Colonic mucosa (tissue), 4 donors: ENCODE data around the gene G2E3. TPM values are rescaled to one million over a fixed set of nuclear protein-coding genes. Genes with fewer than 3 reads are reported as not detected.
"Not testable (repeated sequence)": the region's sequence is repeated elsewhere in the genome, so short reads cannot be mapped to it uniquely, and the experiment has no call there.

ENCODE experiments used
- DNase-seq: peaks from one replicate; pipeline ENCODE4 v3.0.0-alpha.2; 2020
- H3K27ac ChIP-seq: fragments of 200-600 bp; one replicate; pipeline ENCODE4 v1.8.0; 2021
- H3K27me3 ChIP-seq: fragments of 200-600 bp; one replicate; pipeline ENCODE4 v1.8.0; 2021
- H3K36me3 ChIP-seq: fragments of 200-600 bp; one replicate; pipeline ENCODE4 v1.8.0; 2021
- H3K4me1 ChIP-seq: fragments of 200-600 bp; one replicate; pipeline ENCODE4 v1.8.0; 2021; ENCODE audit warnings: mild to moderate bottlenecking
- H3K4me3 ChIP-seq: fragments of 200-600 bp; one replicate; pipeline ENCODE4 v1.8.0; 2021
- H3K9ac ChIP-seq, 2 donors: one replicate each; pipeline ENCODE4 v1.7.0; 2013; ENCODE audit warnings: control low read depth in 2 of 2, low read depth in 2 of 2, low read length in 2 of 2
- H3K9me3 ChIP-seq: fragments of 200-600 bp; one replicate; pipeline ENCODE4 v1.8.0; 2021
- intact Hi-C: fragments of 100-400 bp; cut with DNase I; formaldehyde crosslinking; loops from one replicate; pipeline ENCODE4 v1.14.1; 2022
- total RNA-seq, 2 donors: library from RNA; stranded (reverse); fragmentation: NEBNext Ultra II Directional in 1 of 2; extraction: Animal tissue kit (Norgen Biotek cat#: 25700) in 1 of 2; gene quantifications; one replicate each; pipeline ENCODE4 v1.2.1, GENCODE V29; 2021
- TF ChIP-seq, protein P1 (sequence below): fragments of 200-600 bp; IDR thresholded peaks from one replicate; pipeline ENCODE4 v1.8.0; 2022; ENCODE audit warnings: antibody characterized with exemption, mild to moderate bottlenecking
- donor health status: healthy.
- donor health status: DM: no; HTN: no; CAD: no.
- donor health status: DM: no; HTN: no; CAD: no.

G2E3 gene
- total RNA-seq, 2 donors from 2014 or later: 20.8 to 25.4 TPM

- TF ChIP-seq, protein P1, sequence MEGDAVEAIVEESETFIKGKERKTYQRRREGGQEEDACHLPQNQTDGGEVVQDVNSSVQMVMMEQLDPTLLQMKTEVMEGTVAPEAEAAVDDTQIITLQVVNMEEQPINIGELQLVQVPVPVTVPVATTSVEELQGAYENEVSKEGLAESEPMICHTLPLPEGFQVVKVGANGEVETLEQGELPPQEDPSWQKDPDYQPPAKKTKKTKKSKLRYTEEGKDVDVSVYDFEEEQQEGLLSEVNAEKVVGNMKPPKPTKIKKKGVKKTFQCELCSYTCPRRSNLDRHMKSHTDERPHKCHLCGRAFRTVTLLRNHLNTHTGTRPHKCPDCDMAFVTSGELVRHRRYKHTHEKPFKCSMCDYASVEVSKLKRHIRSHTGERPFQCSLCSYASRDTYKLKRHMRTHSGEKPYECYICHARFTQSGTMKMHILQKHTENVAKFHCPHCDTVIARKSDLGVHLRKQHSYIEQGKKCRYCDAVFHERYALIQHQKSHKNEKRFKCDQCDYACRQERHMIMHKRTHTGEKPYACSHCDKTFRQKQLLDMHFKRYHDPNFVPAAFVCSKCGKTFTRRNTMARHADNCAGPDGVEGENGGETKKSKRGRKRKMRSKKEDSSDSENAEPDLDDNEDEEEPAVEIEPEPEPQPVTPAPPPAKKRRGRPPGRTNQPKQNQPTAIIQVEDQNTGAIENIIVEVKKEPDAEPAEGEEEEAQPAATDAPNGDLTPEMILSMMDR: no peak
- Histone ChIP-seq H3K4me1 (no peaks in the 10 kb centered on the region), H3K36me3 (no peaks in the 10 kb centered on the region), H3K9me3 (no peaks in the 10 kb centered on the region), H3K4me3 (no peak overlapping the region), H3K27ac (no peak overlapping the region), H3K9ac (no peak overlapping the region), H3K27me3 (no peaks in the 10 kb centered on the region)
- intact Hi-C loops: no loop called here
- no peak for DNase-seq
Measured at GRCh38 chr14:30596935-30597334, 38.0 kb downstream of the G2E3 start.

GRCh38 chr14:30597504-30597903, 38.5 kb downstream of the G2E3 start:
- Histone ChIP-seq H3K9me3 (no peaks in the 10 kb centered on the region), H3K4me1 (no peaks in the 10 kb centered on the region), H3K9ac (no peak overlapping the region), H3K27ac (no peak overlapping the region), H3K36me3 (no peaks in the 10 kb centered on the region), H3K27me3 (no peaks in the 10 kb centered on the region), H3K4me3 (no peak overlapping the region)
- intact Hi-C loops: no loop called here
- TF ChIP-seq, protein P1: no peak
- no peak for DNase-seq

DNA sequence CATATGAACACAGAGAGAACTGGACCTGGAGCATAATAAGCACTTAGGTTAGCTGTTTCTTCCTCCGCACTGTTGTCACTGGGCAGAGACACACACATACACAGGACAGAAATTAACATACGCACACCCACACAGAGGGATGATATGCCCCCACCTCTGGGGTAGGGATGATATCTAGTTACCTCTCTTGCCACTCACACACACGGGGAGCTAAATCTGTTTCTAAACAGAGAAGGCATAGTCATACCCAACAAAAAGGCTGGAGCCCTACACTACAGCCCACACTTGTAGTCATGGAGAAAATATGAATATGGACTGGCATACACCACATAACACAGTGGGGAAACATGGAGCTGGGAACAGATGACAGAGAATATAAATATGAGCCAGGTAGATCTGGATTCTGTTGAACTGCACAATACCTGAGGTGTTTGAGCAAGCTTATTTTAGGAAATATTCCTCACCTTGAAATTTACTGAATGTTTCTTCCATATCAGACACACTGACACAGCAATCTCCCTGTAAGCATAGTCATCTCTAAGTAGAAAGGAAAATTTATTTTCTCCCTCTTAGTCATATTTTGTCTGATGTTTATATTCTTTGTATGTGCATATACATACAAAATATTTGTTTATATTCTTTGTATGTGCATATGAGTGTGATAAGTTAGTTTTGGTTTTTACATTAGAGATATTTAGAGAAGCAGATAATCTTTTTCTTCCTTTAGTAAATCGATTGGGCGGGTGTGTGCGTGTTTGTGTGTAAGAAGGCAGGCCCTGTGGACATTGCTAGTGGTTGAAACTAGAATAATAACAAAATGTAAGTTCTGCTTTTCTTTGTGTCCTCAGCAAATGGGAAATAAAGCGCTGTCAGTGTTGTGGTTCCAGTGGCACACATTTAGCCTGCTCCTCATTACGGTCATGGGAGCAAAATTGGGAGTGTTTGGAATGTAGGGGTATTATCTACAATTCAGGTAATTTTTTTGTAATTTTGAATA, 42.3 kb downstream of the G2E3 start:
- Histone ChIP-seq H3K9me3 (no peaks in the 10 kb centered on the region), H3K27me3 (no peaks in the 10 kb centered on the region), H3K4me3 (no peak overlapping the region), H3K27ac (no peak overlapping the region), H3K36me3 (no peaks in the 10 kb centered on the region), H3K9ac (no peak overlapping the region), H3K4me1 (no peaks in the 10 kb centered on the region)
- intact Hi-C loops: no loop called here
- TF ChIP-seq, protein P1: no peak
- DNase-seq: no peak

DNA sequence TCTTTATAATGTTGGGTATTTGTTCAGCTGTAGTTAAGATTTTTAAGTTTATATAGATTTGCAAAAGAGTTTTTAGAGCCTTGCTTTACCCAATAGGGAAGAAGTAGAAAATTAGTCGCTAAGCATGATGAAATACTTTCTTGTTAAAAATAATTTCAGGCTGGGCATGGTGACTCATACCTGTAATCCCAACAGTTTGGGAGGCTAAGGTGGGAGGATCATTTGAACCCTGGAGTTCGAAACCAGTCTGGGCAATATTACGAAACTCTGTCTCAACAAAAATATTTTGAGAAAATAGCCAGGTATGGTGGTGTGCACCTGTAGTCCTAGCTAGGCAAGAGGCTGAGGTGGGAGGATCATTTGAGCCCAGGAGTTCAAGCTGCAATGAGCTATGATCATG, 44.4 kb downstream of the G2E3 start:
- Histone ChIP-seq H3K27ac (no peak overlapping the region), H3K4me1 (no peaks in the 10 kb centered on the region), H3K9ac (no peak overlapping the region), H3K4me3 (no peak overlapping the region), H3K27me3 (no peaks in the 10 kb centered on the region), H3K36me3 (no peaks in the 10 kb centered on the region), H3K9me3 (no peaks in the 10 kb centered on the region)
- TF ChIP-seq, protein P1: no peak
- intact Hi-C loops: no loop called here
- no peak for DNase-seq

- H3K9me3 ChIP-seq, H3K36me3 ChIP-seq, DNase-seq, H3K4me3 ChIP-seq, H3K9ac ChIP-seq, H3K27ac ChIP-seq, H3K4me1 ChIP-seq, intact Hi-C loops, H3K27me3 ChIP-seq: not testable (repeated sequence)
Measured at GRCh38 chr14:30604696-30605095, 45.7 kb downstream of the G2E3 start.

DNA sequence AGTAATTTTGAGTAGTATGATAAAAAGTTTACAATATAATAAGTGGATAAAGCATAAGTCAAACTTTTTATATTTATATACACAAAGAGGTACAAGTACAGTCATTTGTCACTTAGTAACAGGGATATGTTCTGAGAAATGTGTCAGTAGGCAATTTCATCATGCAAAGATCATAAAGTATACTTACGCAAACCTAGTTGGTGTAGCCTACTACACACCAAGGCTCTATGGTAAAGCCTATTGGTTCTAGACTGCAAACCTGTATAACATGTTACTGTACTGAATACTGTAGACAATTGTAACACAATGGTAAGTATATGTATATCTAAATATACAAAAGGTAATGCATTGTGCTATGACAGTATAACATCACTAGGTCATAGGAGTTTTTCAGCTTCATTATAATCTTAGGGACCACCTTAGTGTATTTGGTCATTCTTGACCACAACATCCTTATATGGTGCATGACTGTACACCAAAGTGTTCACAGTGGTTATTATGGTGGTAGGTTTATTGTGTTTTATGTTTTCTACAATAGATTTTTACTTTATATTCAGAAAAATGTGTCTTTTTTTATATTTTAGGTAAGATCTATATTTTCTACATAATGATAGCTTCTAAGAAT, 48.3 kb downstream of the G2E3 start:
- Histone ChIP-seq H3K36me3 (no peaks in the 10 kb centered on the region), H3K9ac (no peak overlapping the region), H3K9me3 (no peaks in the 10 kb centered on the region), H3K27ac (no peak overlapping the region), H3K4me3 (no peak overlapping the region), H3K4me1 (no peaks in the 10 kb centered on the region), H3K27me3 (no peaks in the 10 kb centered on the region)
- TF ChIP-seq, protein P1: no peak
- intact Hi-C loops: no loop called here
- DNase-seq: no peak
